SU-DHL-6 (cell line): ENCODE data around the gene HS6ST1.

Experiments used
- EZH2phosphoT487 ChIP-seq: fragments of 200-600 bp; sonication (generic), shearing (Covaris generic); conservative IDR thresholded peaks from 2 replicates; pipeline ENCODE4 v1.6.1; 2018; ENCODE audit warnings: mild to moderate bottlenecking, antibody characterized with exemption, low read length, moderate library complexity, mixed read lengths
- TF ChIP-seq, protein P1 (sequence below): fragments of 200-600 bp; sonication (generic); IDR thresholded peaks from one replicate; pipeline ENCODE4 v1.5.1; 2017; ENCODE audit warnings: antibody characterized with exemption, mild to moderate bottlenecking, low read length, moderate library complexity; ENCODE audit not compliant: insufficient read depth, poor library complexity, severe bottlenecking

DNA sequence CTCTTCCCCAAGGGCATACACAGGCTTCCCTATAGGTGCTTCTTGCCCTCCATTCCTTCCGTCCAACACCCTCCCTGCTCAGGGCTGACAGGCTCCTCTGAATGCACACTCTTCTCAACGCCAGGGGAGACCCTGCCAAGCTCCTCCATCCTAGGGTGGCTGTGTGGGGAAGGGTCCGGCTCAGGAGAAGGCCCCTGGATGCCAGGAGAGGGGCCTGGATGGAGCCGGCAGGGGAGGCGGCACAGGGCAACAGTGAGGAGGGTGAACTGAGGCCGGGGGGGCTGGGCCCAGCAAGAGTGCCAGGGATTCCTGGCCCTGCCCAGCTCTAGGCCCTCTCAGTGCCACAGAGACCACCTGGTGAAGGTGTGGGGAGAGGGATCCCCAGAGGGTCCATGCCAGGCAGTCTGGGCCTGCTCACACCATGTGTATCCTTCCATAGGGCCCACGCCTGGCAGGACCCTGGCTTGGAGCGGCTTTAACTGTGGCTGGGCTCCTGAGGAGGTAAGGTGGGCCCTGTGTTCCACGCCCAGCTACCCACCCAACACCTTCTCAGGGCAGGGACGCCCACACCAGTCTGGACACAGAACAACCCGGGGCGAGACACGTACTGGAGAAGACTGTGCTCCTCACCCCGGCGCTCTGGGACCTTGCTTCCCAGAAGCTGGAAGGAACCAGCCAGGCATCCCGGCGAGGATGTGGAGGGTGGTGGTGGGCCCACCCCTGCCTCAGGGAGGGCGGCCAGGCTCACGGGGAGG lies 26.6 kb downstream of the HS6ST1 start:
- TF ChIP-seq, protein P1, sequence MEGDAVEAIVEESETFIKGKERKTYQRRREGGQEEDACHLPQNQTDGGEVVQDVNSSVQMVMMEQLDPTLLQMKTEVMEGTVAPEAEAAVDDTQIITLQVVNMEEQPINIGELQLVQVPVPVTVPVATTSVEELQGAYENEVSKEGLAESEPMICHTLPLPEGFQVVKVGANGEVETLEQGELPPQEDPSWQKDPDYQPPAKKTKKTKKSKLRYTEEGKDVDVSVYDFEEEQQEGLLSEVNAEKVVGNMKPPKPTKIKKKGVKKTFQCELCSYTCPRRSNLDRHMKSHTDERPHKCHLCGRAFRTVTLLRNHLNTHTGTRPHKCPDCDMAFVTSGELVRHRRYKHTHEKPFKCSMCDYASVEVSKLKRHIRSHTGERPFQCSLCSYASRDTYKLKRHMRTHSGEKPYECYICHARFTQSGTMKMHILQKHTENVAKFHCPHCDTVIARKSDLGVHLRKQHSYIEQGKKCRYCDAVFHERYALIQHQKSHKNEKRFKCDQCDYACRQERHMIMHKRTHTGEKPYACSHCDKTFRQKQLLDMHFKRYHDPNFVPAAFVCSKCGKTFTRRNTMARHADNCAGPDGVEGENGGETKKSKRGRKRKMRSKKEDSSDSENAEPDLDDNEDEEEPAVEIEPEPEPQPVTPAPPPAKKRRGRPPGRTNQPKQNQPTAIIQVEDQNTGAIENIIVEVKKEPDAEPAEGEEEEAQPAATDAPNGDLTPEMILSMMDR: no peak
- TF ChIP-seq EZH2phosphoT487: no peak
